Endothelial cell of umbilical vein (primary cell): Measurements from ENCODE around the gene MFN1. TPM values are rescaled to one million over a fixed set of nuclear protein-coding genes. Genes with fewer than 3 reads are reported as not detected.

Source experiments
- BruUV-seq: library from RNA; stranded (reverse); fragments of 400-500 nt; replicated peaks from 2 replicates; lab custom pipeline; 2021; lab: Mats Ljungman, UMichigan
- CTCF ChIA-PET: fragments of 300-600, 350-600 bp; sonication (Branson Sonifier 250); formaldehyde crosslinking; loops from one replicate; lab custom pipeline; 2021; ENCODE audit warnings: antibody characterized with exemption, inconsistent platforms; lab: Charles Lee
- POLR2A ChIA-PET: fragments of 300-600, 350-600 bp; sonication (Branson Sonifier 250); formaldehyde crosslinking; loops from one replicate; lab custom pipeline; 2021; ENCODE audit warnings: antibody characterized with exemption, inconsistent platforms; lab: Charles Lee
- DNase-seq: peaks from one replicate; pipeline ENCODE4 v3.0.0-alpha.2; 2011; ENCODE audit warnings: low read depth, low spot score
- FAIRE-seq: peaks from 2 replicates; lab custom pipeline; 2011; peaks lifted over from hg19 to GRCh38; lab: Jason Lieb, UNC
- H2AFZ ChIP-seq: 2 replicates; pipeline ENCODE4 v1.6.0; 2012; ENCODE audit warnings: low read depth, low read length, control low read depth, inconsistent platforms
- H3K27ac ChIP-seq: 2 replicates; pipeline ENCODE4 v1.5.1; 2011; ENCODE audit warnings: low read depth, mild to moderate bottlenecking, control low read depth, low read length, moderate library complexity; ENCODE audit not compliant: insufficient read depth
- H3K27me3 ChIP-seq, 2 experiments: 2 replicates each; pipeline versions ENCODE4 v1.6.0 to v1.6.1; 2011; ENCODE audit warnings: low read length in 2 of 2, mixed read lengths in 1 of 2; ENCODE audit not compliant: control insufficient read depth in 2 of 2, insufficient read depth in 2 of 2
- H3K36me3 ChIP-seq, 2 experiments: 2 replicates in 1 of 2; 3 replicates in 1 of 2; pipeline ENCODE4 v1.5.1; 2011; ENCODE audit warnings: low read length in 2 of 2, mild to moderate bottlenecking in 1 of 2, moderate library complexity in 1 of 2; ENCODE audit not compliant: control insufficient read depth in 2 of 2, insufficient read depth in 2 of 2; ENCODE audit errors: extremely low read depth in 1 of 2
- H3K4me1 ChIP-seq: 3 replicates; pipeline ENCODE4 v1.5.1; 2011; ENCODE audit warnings: mild to moderate bottlenecking, low read length; ENCODE audit not compliant: control insufficient read depth, insufficient read depth; ENCODE audit errors: extremely low read depth
- H3K4me2 ChIP-seq: 2 replicates; pipeline ENCODE4 v1.6.1; 2011; ENCODE audit warnings: low read length, control low read depth, mixed read lengths; ENCODE audit not compliant: insufficient read depth
- H3K4me3 ChIP-seq, 3 experiments: fragments of 200-600 bp in 1 of 3; sonication (generic), shearing (Covaris generic) in 1 of 3; replicated peaks in 1 of 3; 2 replicates each; pipeline ENCODE4 v1.5.1; 2011 to 2016; ENCODE audit warnings: control low read depth in 3 of 3, low read length in 3 of 3, mild to moderate bottlenecking in 2 of 3, inconsistent platforms in 1 of 3, low read depth in 1 of 3, moderate library complexity in 1 of 3; ENCODE audit not compliant: insufficient read depth in 1 of 3
- H3K79me2 ChIP-seq: 2 replicates; pipeline ENCODE4 v1.6.0; 2012; ENCODE audit warnings: low read length, inconsistent platforms; ENCODE audit not compliant: control insufficient read depth, insufficient read depth
- H3K9ac ChIP-seq: replicated peaks from 2 replicates; pipeline ENCODE3; 2011; ENCODE audit warnings: low read length, control low read depth; ENCODE audit not compliant: insufficient read depth; ENCODE audit errors: extremely low read depth
- H3K9me1 ChIP-seq: replicated peaks from 3 replicates; pipeline ENCODE4 v1.6.0; 2011; ENCODE audit warnings: mild to moderate bottlenecking, low read length; ENCODE audit not compliant: control insufficient read depth, insufficient read depth; ENCODE audit errors: extremely low read depth
- H3K9me3 ChIP-seq: replicated peaks from 2 replicates; pipeline ENCODE4 v1.5.1; 2012; ENCODE audit warnings: low read length, inconsistent platforms; ENCODE audit not compliant: control insufficient read depth, insufficient read depth
- H4K20me1 ChIP-seq: replicated peaks from 2 replicates; pipeline ENCODE3; 2011; ENCODE audit warnings: mild to moderate bottlenecking, low read length; ENCODE audit not compliant: control insufficient read depth, insufficient read depth; ENCODE audit errors: extremely low read depth
- CTCF ChIP-seq, 2 donors: IDR thresholded peaks; 1 replicate in 1 of 2; 2 replicates in 1 of 2; pipeline ENCODE4 v1.5.1; 2011; ENCODE audit warnings: low read length in 2 of 2, mild to moderate bottlenecking in 2 of 2, moderate library complexity in 2 of 2, control low read depth in 1 of 2, inconsistent platforms in 1 of 2, low read depth in 1 of 2; ENCODE audit not compliant: insufficient read depth in 1 of 2; ENCODE audit errors: extremely low read depth in 1 of 2
- EZH2 ChIP-seq: IDR thresholded peaks from 2 replicates; pipeline ENCODE4 v1.6.1; 2012; ENCODE audit warnings: borderline replicate concordance, low read depth, mild to moderate bottlenecking, moderate library complexity, low read length, inconsistent platforms; ENCODE audit not compliant: severe bottlenecking
- FOS ChIP-seq: IDR thresholded peaks from 2 replicates; pipeline ENCODE4 v1.6.1; 2011; ENCODE audit warnings: mild to moderate bottlenecking, low read length, moderate library complexity, borderline replicate concordance; ENCODE audit not compliant: insufficient read depth
- GATA2 ChIP-seq: IDR thresholded peaks from 2 replicates; pipeline ENCODE4 v1.7.0; 2011; ENCODE audit warnings: low read depth, mild to moderate bottlenecking, moderate library complexity, mixed read lengths, low read length; ENCODE audit not compliant: insufficient read length, insufficient read depth
- JUN ChIP-seq: IDR thresholded peaks from 2 replicates; pipeline ENCODE4 v1.6.1; 2011; ENCODE audit warnings: borderline replicate concordance, low read depth; ENCODE audit not compliant: insufficient read length, insufficient read depth
- MAX ChIP-seq: IDR thresholded peaks from 2 replicates; pipeline ENCODE4 v1.6.1; 2011; ENCODE audit not compliant: insufficient read depth, insufficient read length
- MYC ChIP-seq: IDR thresholded peaks from one replicate; pipeline ENCODE4 v1.6.1; 2011; ENCODE audit warnings: mild to moderate bottlenecking, low read depth, low read length
- POLR2A ChIP-seq: IDR thresholded peaks from 2 replicates; pipeline ENCODE4 v1.6.1; 2012; ENCODE audit warnings: low read depth, mild to moderate bottlenecking, control low read depth, low read length
- POLR2AphosphoS5 ChIP-seq: IDR thresholded peaks from 2 replicates; pipeline ENCODE4 v1.6.1; 2012; ENCODE audit warnings: low read depth, mild to moderate bottlenecking, control low read depth, low read length, moderate library complexity; ENCODE audit not compliant: insufficient read depth
- dilution Hi-C: fragments of 300-500 bp; cut with MboI; formaldehyde crosslinking; loops from one replicate; pipeline ENCODE4 v1.15.0; 2019; ENCODE audit warnings: low sequenced_read_pairs; ENCODE audit not compliant: extremely low pct_ligation_motif_present
- intact Hi-C: fragments of 100-400 bp; cut with micrococcal nuclease; formaldehyde crosslinking; loops from one replicate; pipeline ENCODE4 v1.10.0; 2022
- polyA plus RNA-seq, 4 experiments: library from polyadenylated mRNA; depleted of rRNA in 3 of 4; stranded (reverse) in 3 of 4; unstranded in 1 of 4; fragments of >200 nt; gene quantifications; 2 replicates each; pipeline versions ENCODE4 v1.2.1 to v1.2.3, GENCODE V29; 2011 to 2012; ENCODE audit warnings: missing spikeins in 1 of 4
- total RNA-seq: library from RNA; stranded (reverse); gene quantifications from 2 replicates; pipeline ENCODE4 v1.2.3, GENCODE V29; 2021

Gene MFN1
- total and polyA plus RNA-seq, 2 donors (not counting 3 experiments of a cell fraction or from before 2014, with no cell fraction given) = 11.6 to 42.9 TPM

- no peaks in the 10 kb centered on the region for H3K79me2 ChIP-seq
- H3K9me3 ChIP-seq = no peaks in the 10 kb centered on the region
- H4K20me1 ChIP-seq = no peaks in the 10 kb centered on the region
- DNase-seq (no peak), FAIRE-seq (no peak)
- H3K4me2 ChIP-seq = no peak overlapping the region
- dilution Hi-C loops = no loop called here
- CTCF ChIA-PET = interaction anchor here (1.4 kb wide), 1 partner anchor 20 kb away, joined by 7 read pairs; no protein-coding TSS in a partner anchor
- H3K9ac ChIP-seq = no peak overlapping the region
- no peak for TF ChIP-seq MYC
- TF ChIP-seq JUN = no peak
- no peak for TF ChIP-seq GATA2
- TF ChIP-seq POLR2AphosphoS5 = no peak
- TF ChIP-seq EZH2 = no peak
- TF ChIP-seq MAX = no peak
- TF ChIP-seq CTCF (IDR thresholded peaks at IDR 0.05; ENCODE audit: extremely low read depth in 1 of 2, insufficient read depth in 1 of 2, low read depth in 1 of 2, low read length in 2 of 2) = no peak
- no peak for TF ChIP-seq POLR2A
- no peak for TF ChIP-seq FOS
- POLR2A ChIA-PET = no interaction called here
- intact Hi-C loops = no loop called here
- no peaks in the 10 kb centered on the region for H3K9me1 ChIP-seq
- no peak overlapping the region for H2AFZ ChIP-seq
- H3K4me3 ChIP-seq = no peak overlapping the region
- H3K36me3 ChIP-seq = no peaks in the 10 kb centered on the region
- BruUV-seq = no TSS peak
- H3K4me1 ChIP-seq = no peaks in the 10 kb centered on the region
- H3K27ac ChIP-seq = no peak overlapping the region
- H3K27me3 ChIP-seq = peaks cover 0 to 10% of the 10 kb centered on the region in 2 experiments
Measured at GRCh38 chr3:179301645-179302044, 45.9 kb upstream of the MFN1 start.
